Heart left ventricle (tissue), 16 donors: ENCODE measurements around the gene INSRR. TPM values are rescaled to one million over a fixed set of nuclear protein-coding genes. Genes with fewer than 3 reads are reported as not detected.
A peak's percentile ranks its signal among the peaks of the same experiment; 100 is the strongest.

Source experiments
- ATAC-seq, 4 donors: fragments of 200-7000 bp; cut with Tn5 transposase; one replicate each; pipeline ENCODE4 v1.9.1; 2020 to 2022; ENCODE audit warnings: moderate library complexity in 4 of 4, mild to moderate bottlenecking in 3 of 4, moderate number of reproducible peaks in 1 of 4
- DNase-seq, 5 donors: peaks; one replicate each; pipeline ENCODE4 v3.0.0-alpha.2; 2020
- H3K27ac ChIP-seq, 12 donors: fragments of 200-600 bp; sonication (generic) in 4 of 12; one replicate each; pipeline versions ENCODE4 v1.5.0 to v1.8.0; 2016 to 2022; ENCODE audit warnings: mild to moderate bottlenecking in 2 of 12
- H3K27me3 ChIP-seq, 9 donors: fragments of 200-600 bp; sonication (generic) in 2 of 9; one replicate each; pipeline versions ENCODE4 v1.5.1 to v1.8.0; 2016 to 2022; ENCODE audit warnings: mild to moderate bottlenecking in 3 of 9
- H3K36me3 ChIP-seq, 9 donors: fragments of 200-600 bp; sonication (generic) in 2 of 9; one replicate each; pipeline versions ENCODE4 v1.5.0 to v1.8.0; 2018 to 2022; ENCODE audit warnings: mild to moderate bottlenecking in 2 of 9
- H3K4me1 ChIP-seq, 12 donors: fragments of 200-600 bp; sonication (generic) in 4 of 12; one replicate each; pipeline versions ENCODE4 v1.5.0 to v1.8.0; 2016 to 2022; ENCODE audit warnings: mild to moderate bottlenecking in 3 of 12
- H3K4me3 ChIP-seq, 12 donors: fragments of 200-600 bp; sonication (generic) in 4 of 12; one replicate each; pipeline versions ENCODE4 v1.5.0 to v1.8.0; 2017 to 2022; ENCODE audit warnings: mild to moderate bottlenecking in 9 of 12, moderate library complexity in 4 of 12
- H3K9me3 ChIP-seq, 12 donors: fragments of 200-600 bp; sonication (generic) in 4 of 12; one replicate each; pipeline versions ENCODE4 v1.5.0 to v1.8.0; 2016 to 2022; ENCODE audit warnings: mild to moderate bottlenecking in 1 of 12
- POLR2A ChIP-seq, 2 donors: fragments of 450-650 bp; IDR thresholded peaks; one replicate each; pipeline ENCODE4 v1.6.1; 2017; ENCODE audit warnings: antibody characterized with exemption in 2 of 2, mild to moderate bottlenecking in 2 of 2, moderate library complexity in 2 of 2
- WGBS, 4 donors: extraction: QIAGEN DNeasy Blood & Tissue Kit in 2 of 4; methylation state at CpG; one replicate each; pipeline versions ENCODE4 v1.1.5 to v1.1.7; 2013 to 2018; 5-methylcytosine and 5-hydroxymethylcytosine counted together
- intact Hi-C, 10 donors: fragments of 100-400 bp; cut with DNase I; formaldehyde crosslinking; loops; one replicate each; pipeline versions ENCODE4 v1.11.1 to v1.14.2; 2022
- polyA plus RNA-seq, 2 donors: library from polyadenylated mRNA; stranded (reverse); fragments of 200-250 nt; gene quantifications; one replicate each; pipeline ENCODE4 v1.2.3, GENCODE V29; 2013
- total RNA-seq, 9 donors: library from RNA; depleted of rRNA in 2 of 9; stranded (reverse); fragments of >200 nt in 2 of 9; fragmentation: NEBNext Ultra II Directional in 3 of 9; extraction: Animal tissue kit (Norgen Biotek cat#: 25700) in 3 of 9; gene quantifications; one replicate each; pipeline versions ENCODE4 v1.1.0 to v1.2.4, GENCODE V29; 2016 to 2023
- TF ChIP-seq, protein P1 (sequence below), 12 donors: fragments of 200-600 bp; sonication (generic) in 4 of 12; IDR thresholded peaks; one replicate each; pipeline versions ENCODE4 v1.5.0 to v1.8.0; 2018 to 2022; ENCODE audit warnings: antibody characterized with exemption in 12 of 12, mild to moderate bottlenecking in 5 of 12
- donor health status: ischemic (EF 13 %, LVEDD 7.1; RV severe dilation, severe dysfunction).
- donor health status: healthy with polysubstance abuse.
- donor health status: DM: no; HTN: yes; CAD: no.
- donor health status: DM: no; HTN: no; CAD: no.
- donor health status: ischemic (EF 25% LVEDD 6.9; RV normal size, moderate dysfunction).
- donor health status: ischemic (EF 25% LVEDD 5.7; RV mildly dilated, moderate dysfunction).
- donor health status: healthy.
- donor health status: DM: yes; HTN: yes; CAD: no.
- donor health status: ischemic (EF 35%, LVEDD 5.7; RV mildly dilated, moderate dysfunction).
- donor health status: nonischemic (EF 11% LVEDD 7.7; RV severe dilation, severe dysfunction).
- donor health status: DM: yes; HTN: yes; CAD: no.
- donor health status: PGD.
- donor health status: ischemic (EF 29% LVEDD 5.4; RV normal size, mild dysfunction).
- donor health status: nonischemic (EF 23%, LVEDD 6.1; RV moderate dilation, normal function).

Gene INSRR
- total and polyA plus RNA-seq, 11 donors, result 0.07 to 0.42 (median 0.12) TPM; not detected in 3

DNA sequence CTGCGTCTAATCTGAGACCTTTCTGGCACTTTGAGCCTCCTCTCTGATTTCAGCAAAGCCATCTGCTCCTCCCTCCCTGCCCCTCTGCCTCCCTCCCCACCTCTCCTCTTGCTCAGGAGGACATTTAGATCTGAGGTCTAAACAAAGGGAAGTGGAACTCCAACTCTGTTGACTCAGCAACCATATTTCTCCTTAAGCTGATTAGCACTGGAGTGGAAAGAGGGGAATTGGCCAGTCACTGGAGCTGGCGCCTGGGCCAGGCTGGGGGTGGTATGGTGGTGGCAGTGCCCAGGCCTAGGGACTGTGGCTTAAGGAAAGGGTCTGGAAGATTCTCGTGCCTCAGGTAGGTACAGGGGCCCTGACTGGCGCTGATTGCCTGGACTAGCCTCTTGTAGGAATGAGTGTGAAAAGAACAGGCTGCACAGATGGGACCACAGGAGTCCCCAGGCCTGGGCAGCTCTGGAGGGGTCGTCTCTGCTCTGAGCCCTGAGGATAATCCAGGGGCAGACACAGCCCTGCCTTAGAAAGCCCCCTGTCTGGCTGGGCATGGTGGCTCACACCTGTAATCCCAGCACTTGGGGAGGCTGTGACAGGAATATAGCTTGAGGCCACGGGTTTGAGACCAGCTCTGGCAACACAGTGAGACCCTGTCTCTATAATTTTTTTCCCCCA is 54.2 kb downstream of the INSRR start:
- H3K36me3 ChIP-seq, result peaks cover 0 to 26% (median 17%) of the 10 kb centered on the region in 9 donors
- H3K9me3 ChIP-seq, result no peaks in the 10 kb centered on the region
- H3K27ac ChIP-seq, result peak overlapping the region in 1 of 12 donors; percentile 24
- H3K4me1 ChIP-seq, result peaks cover 0 to 61% (median 39%) of the 10 kb centered on the region in 12 donors
- no peaks in the 10 kb centered on the region for H3K27me3 ChIP-seq
- intact Hi-C loops, result loop anchor here in 4 of 10 donors (5.0 to 10.0 kb wide), 2 partner anchors 58 to 120 kb away; partner anchors contain the start of genes NTRK1 (in 3 of the 4) and LRRC71 (in 1 of the 4)
- WGBS, 4 donors, result 69 to 81% (median 71%) methylated on average over 4 to 6 of the region's 6 CpGs
- no peak overlapping the region for H3K4me3 ChIP-seq
- TF ChIP-seq POLR2A (IDR thresholded peaks at IDR 0.05), result no peak
- TF ChIP-seq, protein P1, sequence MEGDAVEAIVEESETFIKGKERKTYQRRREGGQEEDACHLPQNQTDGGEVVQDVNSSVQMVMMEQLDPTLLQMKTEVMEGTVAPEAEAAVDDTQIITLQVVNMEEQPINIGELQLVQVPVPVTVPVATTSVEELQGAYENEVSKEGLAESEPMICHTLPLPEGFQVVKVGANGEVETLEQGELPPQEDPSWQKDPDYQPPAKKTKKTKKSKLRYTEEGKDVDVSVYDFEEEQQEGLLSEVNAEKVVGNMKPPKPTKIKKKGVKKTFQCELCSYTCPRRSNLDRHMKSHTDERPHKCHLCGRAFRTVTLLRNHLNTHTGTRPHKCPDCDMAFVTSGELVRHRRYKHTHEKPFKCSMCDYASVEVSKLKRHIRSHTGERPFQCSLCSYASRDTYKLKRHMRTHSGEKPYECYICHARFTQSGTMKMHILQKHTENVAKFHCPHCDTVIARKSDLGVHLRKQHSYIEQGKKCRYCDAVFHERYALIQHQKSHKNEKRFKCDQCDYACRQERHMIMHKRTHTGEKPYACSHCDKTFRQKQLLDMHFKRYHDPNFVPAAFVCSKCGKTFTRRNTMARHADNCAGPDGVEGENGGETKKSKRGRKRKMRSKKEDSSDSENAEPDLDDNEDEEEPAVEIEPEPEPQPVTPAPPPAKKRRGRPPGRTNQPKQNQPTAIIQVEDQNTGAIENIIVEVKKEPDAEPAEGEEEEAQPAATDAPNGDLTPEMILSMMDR (IDR thresholded peaks at IDR 0.05), result no peak
- ATAC-seq (peak in 2 of 4 donors; percentile 19 to 22), DNase-seq (peak in 1 of 5 donors; percentile 26)

DNA sequence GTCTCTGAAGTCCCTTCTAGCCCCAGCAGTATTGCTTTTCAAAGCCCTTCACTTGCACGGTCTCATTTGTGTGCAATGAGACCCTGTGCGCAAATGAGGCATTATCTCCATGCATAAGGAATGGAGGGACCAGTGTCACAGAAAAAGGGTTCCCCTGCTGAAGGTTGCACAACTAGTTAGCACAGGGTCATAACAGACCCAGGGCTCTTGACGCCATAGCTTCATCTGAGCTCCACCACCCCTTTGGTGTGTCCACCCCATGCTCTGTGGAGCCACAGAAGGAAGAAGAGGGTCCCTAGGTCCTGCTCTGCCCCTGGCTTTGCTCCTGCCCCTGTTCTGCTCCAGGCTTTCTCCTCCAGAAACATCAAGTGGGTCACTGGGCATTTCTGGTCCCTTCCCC is 54.9 kb downstream of the INSRR start:
- peaks cover 0 to 32% (median 23%) of the 10 kb centered on the region in 9 donors for H3K36me3 ChIP-seq
- no peaks in the 10 kb centered on the region for H3K27me3 ChIP-seq
- DNase-seq (peak in 1 of 5 donors; percentile 10), ATAC-seq (no peak)
- intact Hi-C loops, result loop anchor here in 4 of 10 donors (5.0 to 10.0 kb wide), 2 partner anchors 58 to 121 kb away; partner anchors contain the start of genes NTRK1 (in 3 of the 4) and LRRC71 (in 1 of the 4)
- H3K9me3 ChIP-seq, result no peaks in the 10 kb centered on the region
- no peak for TF ChIP-seq POLR2A (IDR thresholded peaks at IDR 0.05)
- TF ChIP-seq, protein P1 (IDR thresholded peaks at IDR 0.05), result no peak
- H3K4me1 ChIP-seq, result peaks cover 0 to 61% (median 39%) of the 10 kb centered on the region in 12 donors
- H3K4me3 ChIP-seq, result no peak overlapping the region
- no peak overlapping the region for H3K27ac ChIP-seq
- 62 to 84% (median 77%) methylated on average over 3 of the region's 3 CpGs for WGBS, 4 donors

DNA sequence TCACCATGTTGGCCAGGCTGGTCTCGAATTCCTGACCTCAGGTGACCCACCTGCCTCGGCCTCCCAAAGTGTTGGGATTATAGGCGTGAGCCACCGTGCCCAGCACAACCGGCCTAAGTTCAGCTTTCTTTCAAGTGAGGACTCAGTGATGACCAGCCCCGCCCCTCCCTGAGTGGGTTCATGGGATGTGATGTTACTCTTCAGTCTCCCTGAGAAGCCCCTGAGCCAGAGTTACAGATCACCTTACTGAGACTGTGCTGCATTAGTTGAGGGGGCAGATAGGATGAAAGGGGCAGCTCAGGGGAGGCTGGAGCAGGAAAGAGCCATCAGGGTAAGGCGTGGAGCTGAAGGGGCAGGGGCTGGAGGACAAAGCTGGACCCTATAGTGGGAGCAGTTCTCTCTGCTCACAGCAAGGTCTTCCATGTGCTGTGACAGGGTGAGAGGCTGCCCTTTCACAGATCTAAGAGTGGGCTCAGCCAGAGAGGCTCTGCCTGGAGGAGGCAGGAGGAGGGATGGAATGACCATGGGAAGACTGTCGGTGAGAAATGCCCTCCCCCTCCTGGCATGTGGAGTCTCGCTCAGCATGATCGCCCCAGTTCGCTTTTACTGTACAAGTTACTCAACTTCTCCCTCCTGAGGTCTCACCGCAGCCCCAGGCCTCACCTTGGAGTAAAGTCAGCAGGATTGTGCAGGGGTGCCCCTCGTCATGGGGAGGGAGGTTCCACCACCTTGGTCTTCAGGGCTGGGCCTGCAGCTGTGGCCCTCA is 55.6 kb downstream of the INSRR start:
- Histone ChIP-seq H3K9me3 (no peaks in the 10 kb centered on the region), H3K4me3 (no peak overlapping the region), H3K27ac (no peak overlapping the region), H3K36me3 (peaks cover 0 to 40% (median 31%) of the 10 kb centered on the region in 9 donors), H3K27me3 (no peaks in the 10 kb centered on the region), H3K4me1 (peaks cover 0 to 61% (median 39%) of the 10 kb centered on the region in 12 donors)
- 89 to 94% (median 92%) methylated on average over 13 of the region's 13 CpGs for WGBS, 4 donors
- DNase-seq, result peak in 1 of 5 donors; percentile 22
- ATAC-seq, result no peak
- no peak for TF ChIP-seq POLR2A (IDR thresholded peaks at IDR 0.05)
- intact Hi-C loops, result loop anchor here in 4 of 10 donors (5.0 to 10.0 kb wide), 2 partner anchors 59 to 122 kb away; partner anchors contain the start of genes NTRK1 (in 3 of the 4) and LRRC71 (in 1 of the 4)

DNA sequence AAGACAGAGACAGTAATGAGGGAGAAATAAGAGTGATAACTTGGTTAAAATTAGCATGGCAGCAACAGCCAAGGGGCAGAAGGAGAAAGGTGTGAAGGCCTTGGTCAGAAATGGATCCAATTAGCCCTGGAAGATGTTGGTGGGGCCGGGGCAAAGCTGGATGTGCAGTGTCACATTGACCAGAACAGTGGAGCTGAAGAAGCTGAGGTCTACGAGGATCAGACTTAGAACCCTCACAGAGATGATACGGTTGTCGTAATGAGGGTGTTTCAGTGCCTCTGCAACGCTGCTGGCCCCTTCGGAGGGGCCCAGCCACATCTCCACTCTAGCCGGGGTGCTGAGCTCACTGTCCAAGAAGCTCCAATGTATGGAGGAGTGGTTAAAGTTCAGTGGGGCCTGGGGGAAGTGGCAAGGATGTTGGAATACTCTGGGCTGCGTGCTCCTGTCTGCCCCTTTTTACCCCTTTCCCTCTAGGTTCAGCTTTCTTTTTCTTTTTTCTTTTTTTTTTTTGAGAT is 56.4 kb downstream of the INSRR start:
- TF ChIP-seq, protein P1 (IDR thresholded peaks at IDR 0.05), result no peak
- no peak for TF ChIP-seq POLR2A (IDR thresholded peaks at IDR 0.05)
- H3K27me3 ChIP-seq, result no peaks in the 10 kb centered on the region
- H3K9me3 ChIP-seq, result no peaks in the 10 kb centered on the region
- DNase-seq (peak in 1 of 5 donors; percentile 24), ATAC-seq (no peak)
- H3K27ac ChIP-seq, result peak overlapping the region in 1 of 12 donors; percentile 1
- H3K36me3 ChIP-seq, result peaks cover 3 to 48% (median 39%) of the 10 kb centered on the region in 9 donors
- intact Hi-C loops, result loop anchor here in 4 of 10 donors (5.0 to 10.0 kb wide), 2 partner anchors 60 to 122 kb away; partner anchors contain the start of genes NTRK1 (in 3 of the 4) and LRRC71 (in 1 of the 4)
- H3K4me1 ChIP-seq, result peaks cover 0 to 60% (median 39%) of the 10 kb centered on the region in 12 donors
- WGBS, 4 donors, result 91 to 97% (median 95%) methylated on average over 8 of the region's 8 CpGs
- no peak overlapping the region for H3K4me3 ChIP-seq
